ENCODE results near the gene PIK3C3.

PIK3C3 gene

DNA sequence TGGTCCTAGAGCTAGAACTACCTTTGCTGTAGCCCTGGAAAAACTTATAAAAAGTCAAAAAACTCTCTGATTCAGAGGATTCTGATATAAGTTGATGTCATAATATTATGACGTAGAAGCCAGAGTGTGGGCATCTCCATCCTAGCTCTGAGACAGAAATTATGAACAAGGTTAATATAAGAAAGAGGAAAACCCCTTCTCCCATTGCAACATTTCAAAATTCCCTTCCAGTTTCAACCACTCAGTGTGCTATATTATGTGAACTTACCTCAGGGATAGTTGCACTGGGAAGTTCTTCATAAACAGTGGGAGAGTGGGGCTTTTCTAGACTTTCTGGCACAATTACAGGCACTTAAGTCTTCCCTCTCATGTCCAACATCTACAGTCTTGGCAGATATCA, 171.6 kb downstream of the PIK3C3 start:
- no peak overlapping the region for H3K27ac ChIP-seq (ENCODE audit: low read depth, low read length)
- H3F3A ChIP-seq (ENCODE audit: insufficient read depth), result no peaks in the 10 kb centered on the region
- H3K9me2 ChIP-seq (replicated peaks; ENCODE audit: insufficient read depth, low read length), result no peaks in the 10 kb centered on the region
- H3K4me3 ChIP-seq (ENCODE audit: insufficient read depth, low read length, poor library complexity, severe bottlenecking), result no peak overlapping the region
- H4K20me1 ChIP-seq (ENCODE audit: low read depth, low read length), result no peaks in the 10 kb centered on the region
- no peaks in the 10 kb centered on the region for H3K36me3 ChIP-seq (ENCODE audit: low read length)
- TF ChIP-seq, protein P1, sequence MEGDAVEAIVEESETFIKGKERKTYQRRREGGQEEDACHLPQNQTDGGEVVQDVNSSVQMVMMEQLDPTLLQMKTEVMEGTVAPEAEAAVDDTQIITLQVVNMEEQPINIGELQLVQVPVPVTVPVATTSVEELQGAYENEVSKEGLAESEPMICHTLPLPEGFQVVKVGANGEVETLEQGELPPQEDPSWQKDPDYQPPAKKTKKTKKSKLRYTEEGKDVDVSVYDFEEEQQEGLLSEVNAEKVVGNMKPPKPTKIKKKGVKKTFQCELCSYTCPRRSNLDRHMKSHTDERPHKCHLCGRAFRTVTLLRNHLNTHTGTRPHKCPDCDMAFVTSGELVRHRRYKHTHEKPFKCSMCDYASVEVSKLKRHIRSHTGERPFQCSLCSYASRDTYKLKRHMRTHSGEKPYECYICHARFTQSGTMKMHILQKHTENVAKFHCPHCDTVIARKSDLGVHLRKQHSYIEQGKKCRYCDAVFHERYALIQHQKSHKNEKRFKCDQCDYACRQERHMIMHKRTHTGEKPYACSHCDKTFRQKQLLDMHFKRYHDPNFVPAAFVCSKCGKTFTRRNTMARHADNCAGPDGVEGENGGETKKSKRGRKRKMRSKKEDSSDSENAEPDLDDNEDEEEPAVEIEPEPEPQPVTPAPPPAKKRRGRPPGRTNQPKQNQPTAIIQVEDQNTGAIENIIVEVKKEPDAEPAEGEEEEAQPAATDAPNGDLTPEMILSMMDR (IDR thresholded peaks at IDR 0.05; ENCODE audit: insufficient read depth, low read length, poor library complexity, severe bottlenecking), result no peak
- TF ChIP-seq EZH2phosphoT487 (conservative IDR thresholded peaks at IDR 0.05; ENCODE audit: low read length), result no peak
- no peak overlapping the region for H3K9ac ChIP-seq (ENCODE audit: low read length)
- no peaks in the 10 kb centered on the region for H3K9me3 ChIP-seq (ENCODE audit: insufficient read depth, low read length)
- no peaks in the 10 kb centered on the region for H3K27me3 ChIP-seq (ENCODE audit: low read length)
- no peak overlapping the region for H3K4me2 ChIP-seq (ENCODE audit: low read depth, low read length, poor library complexity, severe bottlenecking)
- no peak overlapping the region for H2AFZ ChIP-seq (ENCODE audit: low read depth, low read length, severe bottlenecking)
- no peaks in the 10 kb centered on the region for H3K79me2 ChIP-seq (ENCODE audit: insufficient read depth, low read length)

DNA sequence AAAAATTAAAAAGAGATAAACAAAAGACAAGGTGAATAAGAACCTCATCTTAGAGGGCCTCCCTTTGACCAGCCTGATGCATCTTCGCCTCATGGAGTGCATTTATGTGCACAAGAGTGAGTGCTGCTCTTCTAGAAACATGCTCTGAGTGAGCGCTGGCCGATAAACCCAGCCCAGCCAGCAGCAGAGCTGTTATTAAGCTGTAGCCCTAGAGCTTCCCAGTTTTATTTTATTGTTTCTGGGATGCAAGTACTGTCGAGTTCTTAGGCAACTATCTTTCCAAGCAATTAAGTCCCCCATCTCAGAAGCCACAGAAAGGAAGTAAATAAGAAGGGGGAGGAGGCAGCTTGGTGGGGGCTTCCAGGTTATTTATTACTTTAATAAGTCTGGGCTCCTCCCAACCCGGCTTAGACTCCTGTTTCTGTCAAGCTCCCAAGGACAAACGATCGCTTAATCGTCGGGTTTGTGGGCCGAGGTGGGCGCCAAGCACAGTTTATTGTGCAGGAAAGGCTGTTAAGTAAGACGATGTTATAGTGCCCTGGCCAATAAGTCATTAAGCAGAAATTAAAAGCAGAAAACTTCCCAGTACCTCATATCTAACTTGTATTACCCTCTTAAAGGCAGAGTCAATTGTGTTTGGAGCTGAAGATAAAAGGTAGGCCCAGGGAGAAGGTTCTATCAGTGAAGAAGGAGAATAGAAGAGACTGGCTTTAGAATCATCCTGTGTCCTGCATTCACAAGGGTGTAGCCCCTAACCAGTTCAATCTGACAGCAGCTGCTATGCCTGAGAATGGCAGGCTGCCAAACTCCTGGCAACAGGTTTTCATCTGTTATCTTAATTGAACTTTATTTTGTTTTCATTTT, 176.3 kb downstream of the PIK3C3 start:
- TF ChIP-seq, protein P1 (IDR thresholded peaks at IDR 0.05; ENCODE audit: insufficient read depth, low read length, poor library complexity, severe bottlenecking), result no peak
- TF ChIP-seq EZH2phosphoT487 (conservative IDR thresholded peaks at IDR 0.05; ENCODE audit: low read length), result no peak
- no peaks in the 10 kb centered on the region for H3K9me3 ChIP-seq (ENCODE audit: insufficient read depth, low read length)
- no peak overlapping the region for H3K4me2 ChIP-seq (ENCODE audit: low read depth, low read length, poor library complexity, severe bottlenecking)
- H2AFZ ChIP-seq (ENCODE audit: low read depth, low read length, severe bottlenecking), result no peak overlapping the region
- no peaks in the 10 kb centered on the region for H3K27me3 ChIP-seq (ENCODE audit: low read length)
- H4K20me1 ChIP-seq (ENCODE audit: low read depth, low read length), result no peaks in the 10 kb centered on the region
- H3K9ac ChIP-seq (ENCODE audit: low read length), result no peak overlapping the region
- H3K9me2 ChIP-seq (replicated peaks; ENCODE audit: insufficient read depth, low read length), result 0 out of 2 replicates have a peak, but pooled peaks cover under 1% of the 10 kb centered on the region
- H3K4me3 ChIP-seq (ENCODE audit: insufficient read depth, low read length, poor library complexity, severe bottlenecking), result no peak overlapping the region
- H3F3A ChIP-seq (ENCODE audit: insufficient read depth), result no peaks in the 10 kb centered on the region
- no peaks in the 10 kb centered on the region for H3K36me3 ChIP-seq (ENCODE audit: low read length)
- no peaks in the 10 kb centered on the region for H3K79me2 ChIP-seq (ENCODE audit: insufficient read depth, low read length)
- H3K27ac ChIP-seq (ENCODE audit: low read depth, low read length), result no peak overlapping the region

DNA sequence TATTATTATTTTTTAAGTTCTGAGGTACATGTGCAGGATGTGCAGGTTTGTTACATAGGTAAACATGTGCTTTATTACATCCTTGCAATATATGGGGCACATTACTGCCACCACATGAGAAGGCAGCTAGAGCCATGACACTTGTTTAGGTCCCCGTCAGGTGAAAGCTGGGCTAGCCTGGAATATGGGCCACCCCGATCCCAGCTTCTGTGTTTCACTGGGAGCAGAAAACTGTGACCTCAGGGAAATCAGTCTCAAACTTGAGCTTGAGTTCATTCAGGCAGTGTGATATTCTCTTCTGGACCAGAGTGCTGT, 176.9 kb downstream of the PIK3C3 start:
- Histone ChIP-seq H2AFZ (ENCODE audit: low read depth, low read length, severe bottlenecking) (no peak overlapping the region), H3K9me2 (replicated peaks; ENCODE audit: insufficient read depth, low read length) (0 out of 2 replicates have a peak, but pooled peaks cover 5% of the 10 kb centered on the region), H3K36me3 (ENCODE audit: low read length) (no peaks in the 10 kb centered on the region), H3K27me3 (ENCODE audit: low read length) (no peaks in the 10 kb centered on the region), H3K9ac (ENCODE audit: low read length) (no peak overlapping the region), H3K79me2 (ENCODE audit: insufficient read depth, low read length) (no peaks in the 10 kb centered on the region), H3K27ac (ENCODE audit: low read depth, low read length) (no peak overlapping the region), H4K20me1 (ENCODE audit: low read depth, low read length) (no peaks in the 10 kb centered on the region), H3K4me2 (ENCODE audit: low read depth, low read length, poor library complexity, severe bottlenecking) (no peak overlapping the region), H3K4me3 (ENCODE audit: insufficient read depth, low read length, poor library complexity, severe bottlenecking) (no peak overlapping the region), H3F3A (ENCODE audit: insufficient read depth) (no peaks in the 10 kb centered on the region), H3K9me3 (ENCODE audit: insufficient read depth, low read length) (0 out of 2 replicates have a peak, but pooled peaks cover under 1% of the 10 kb centered on the region)
- no peak for TF ChIP-seq EZH2phosphoT487 (conservative IDR thresholded peaks at IDR 0.05; ENCODE audit: low read length)
- TF ChIP-seq, protein P1 (IDR thresholded peaks at IDR 0.05; ENCODE audit: insufficient read depth, low read length, poor library complexity, severe bottlenecking), result no peak
